LHCN-M2 (cell line): ENCODE results near the gene MSH5. TPM values are rescaled to one million over a fixed set of nuclear protein-coding genes. Genes with fewer than 3 reads are reported as not detected.
A peak's percentile ranks its signal among the peaks of the same experiment; 100 is the strongest.

Experiments
- DNase-seq: peaks from one replicate; pipeline ENCODE4 v3.0.0-alpha.2; 2012; ENCODE audit warnings: low read depth
- total RNA-seq: library from RNA; depleted of rRNA; stranded (reverse); fragments of >200 nt; gene quantifications from 2 replicates; pipeline ENCODE4 v1.2.3, GENCODE V29; 2014

MSH5 gene
- total RNA-seq, 1 experiment from 2014 or later, result 13.2 TPM

DNA sequence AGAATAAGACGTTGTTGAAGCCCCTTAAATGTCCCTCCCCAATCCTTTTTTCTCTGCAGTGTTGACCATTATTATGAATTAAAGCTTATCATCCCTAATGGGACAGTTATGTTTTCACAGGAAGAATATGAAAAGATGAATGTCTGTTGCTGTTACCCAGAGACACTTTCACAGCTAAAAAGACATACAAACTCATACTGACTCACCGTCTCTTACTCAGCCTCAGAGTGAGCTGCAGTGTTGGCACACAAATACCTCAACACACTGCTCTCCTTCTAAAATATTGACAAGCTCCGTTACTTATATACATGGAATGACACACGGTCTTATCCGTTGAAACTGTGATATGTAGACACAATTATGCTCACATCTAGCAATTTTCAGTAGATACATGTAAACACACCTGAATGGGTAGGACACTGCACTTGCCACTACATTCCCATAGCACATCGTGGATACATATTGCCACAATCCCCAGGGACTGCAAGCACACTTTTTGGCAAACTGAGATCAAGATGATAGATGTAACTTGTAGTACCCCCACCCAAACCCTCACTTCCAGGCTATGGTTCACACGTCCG, 13.0 kb downstream of the MSH5 start:
- peak; percentile 83 for DNase-seq

DNA sequence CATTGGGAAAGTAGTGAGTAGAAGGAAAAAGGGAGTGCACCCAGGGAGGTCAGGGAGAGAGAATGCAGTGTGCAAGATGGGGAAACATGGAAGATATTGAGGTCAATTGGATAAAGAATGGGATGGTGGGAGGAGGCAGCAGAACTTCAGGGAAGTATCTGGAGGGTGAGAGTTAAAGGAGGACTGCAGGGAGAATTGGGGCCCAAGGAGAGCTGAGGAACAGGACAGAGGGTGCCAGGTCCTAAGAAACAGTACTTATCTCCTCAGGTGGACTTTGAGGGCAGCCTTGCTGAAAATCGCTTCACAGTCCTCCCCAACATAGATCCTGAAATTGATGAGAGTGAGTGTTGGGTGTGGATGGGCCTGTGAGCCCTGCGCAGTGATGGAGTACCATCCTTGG, 18.5 kb downstream of the MSH5 start:
- DNase-seq, result no peak

GRCh38 chr6:31760790-31761189, 21.0 kb downstream of the MSH5 start:
- DNase-seq, result no peak

GRCh38 chr6:31761343-31761742, 21.5 kb downstream of the MSH5 start:
- no peak for DNase-seq

- DNase-seq, result no peak
Measured at GRCh38 chr6:31762356-31762755, 22.6 kb downstream of the MSH5 start, which contains the start of gene SAPCD1. TSS of gene SAPCD1 (plus strand) at chr6:31762656. CDS start at chr6:31763055, 399 bp downstream.

- no peak for DNase-seq
Measured at GRCh38 chr6:31762878-31763618, 23.2 kb downstream of the MSH5 start.

DNA sequence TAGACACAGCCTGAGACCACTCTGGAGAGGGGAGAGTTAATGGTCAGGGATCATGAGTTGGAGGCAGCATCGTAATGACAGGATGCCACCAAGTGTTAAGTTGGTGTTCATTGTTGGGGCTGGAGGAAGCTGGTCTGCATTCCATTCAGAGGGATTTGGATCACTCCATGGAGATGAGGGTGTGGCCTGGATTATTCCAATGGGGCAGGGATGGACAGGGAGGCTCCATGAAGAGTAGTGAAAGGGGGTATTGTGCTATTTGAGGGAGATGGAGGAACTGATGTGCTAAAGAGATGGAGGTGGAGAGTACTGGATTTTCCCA, 23.8 kb downstream of the MSH5 start:
- peak; percentile 78 for DNase-seq

- no peak for DNase-seq
Measured at GRCh38 chr6:31764198-31764597, 24.4 kb downstream of the MSH5 start.

GRCh38 chr6:31765559-31765909, 25.7 kb downstream of the MSH5 start:
- DNase-seq, result no peak

DNA sequence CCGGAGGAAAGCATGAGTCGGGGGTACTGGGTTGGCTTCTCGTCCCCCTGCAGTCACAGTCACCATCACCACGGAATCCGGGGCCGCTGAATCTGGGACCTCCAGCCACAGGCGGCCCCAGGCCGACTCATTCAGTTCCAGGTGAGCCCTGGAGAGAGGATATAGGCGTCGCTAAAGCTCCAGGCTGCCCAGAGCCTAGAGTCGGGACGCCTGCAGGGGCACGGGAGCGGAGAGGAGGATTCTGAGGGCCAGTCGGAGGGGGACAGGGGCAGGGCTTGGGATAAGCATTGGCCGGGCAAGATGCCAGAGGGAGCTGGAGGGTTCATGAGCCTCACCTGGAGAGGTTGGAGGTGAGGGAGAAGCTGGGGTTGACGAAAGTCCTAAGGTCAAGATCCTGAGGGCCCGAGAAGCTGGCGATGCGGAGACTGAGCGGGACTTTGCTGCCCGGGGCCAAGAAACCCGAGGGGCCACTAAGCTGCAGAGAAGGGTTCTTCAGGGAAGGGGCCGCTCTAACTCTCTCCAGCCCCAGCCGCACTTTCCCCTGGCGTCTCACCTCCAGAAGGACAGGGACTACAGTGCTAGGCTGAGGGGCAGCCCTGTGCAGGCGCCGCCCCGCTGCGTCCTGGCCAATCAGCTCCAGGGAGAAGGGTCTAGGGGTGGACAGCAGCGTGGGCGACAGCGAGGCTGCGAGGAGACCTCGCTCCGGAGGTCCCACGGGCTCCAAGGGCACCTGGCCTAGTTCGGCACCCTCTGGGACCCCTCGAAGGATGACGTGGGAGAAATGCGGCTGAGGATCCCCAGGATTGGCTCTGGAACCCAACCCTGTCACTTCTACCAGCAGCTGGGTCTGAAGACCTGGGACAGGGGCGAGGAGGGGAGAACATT, 26.3 kb downstream of the MSH5 start:
- no peak for DNase-seq

- no peak for DNase-seq
Measured at GRCh38 chr6:31767096-31767645, 27.4 kb downstream of the MSH5 start.

DNA sequence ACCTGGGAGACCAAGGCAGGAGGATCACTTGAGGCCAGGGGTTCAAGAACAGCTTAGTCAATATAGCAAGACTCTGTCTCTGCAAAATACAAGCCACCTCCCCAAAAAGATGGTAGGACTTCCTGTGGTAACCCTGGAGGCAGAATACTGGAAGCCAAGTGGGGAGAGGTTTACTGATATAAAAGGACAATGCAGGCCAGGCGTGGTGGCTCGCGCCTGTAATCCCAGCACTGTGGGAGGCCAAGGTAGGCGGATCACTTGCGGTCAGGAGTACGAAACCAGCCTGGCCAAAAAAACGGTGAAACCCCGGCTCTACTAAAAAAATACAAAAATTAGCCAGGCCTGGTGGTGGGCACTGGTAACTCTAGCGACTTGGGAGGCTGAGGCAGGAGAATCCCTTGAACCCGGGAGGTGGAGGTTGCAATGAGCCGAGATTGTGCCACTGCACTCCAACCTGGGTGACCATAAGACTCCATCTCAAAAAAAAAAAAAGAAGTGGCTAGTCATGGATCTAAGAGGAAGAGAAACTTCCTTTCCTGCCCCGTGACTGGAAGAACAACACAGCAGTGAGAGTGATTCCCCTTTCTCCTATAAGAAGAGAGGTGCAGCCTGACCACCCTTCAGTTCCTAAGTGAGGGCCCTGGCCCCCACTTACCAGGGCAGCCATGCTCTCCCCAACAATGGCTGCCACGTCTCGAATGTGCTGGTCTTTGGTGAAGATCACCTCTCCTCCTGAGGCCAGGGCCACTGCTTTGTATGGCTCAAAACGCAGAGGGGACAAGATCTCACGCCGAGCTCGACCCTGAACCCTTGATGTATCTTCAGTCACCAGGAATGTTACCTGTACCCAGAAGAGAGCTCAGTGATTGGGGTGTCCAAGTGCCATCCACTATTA, 28.8 kb downstream of the MSH5 start:
- DNase-seq, result no peak

DNA sequence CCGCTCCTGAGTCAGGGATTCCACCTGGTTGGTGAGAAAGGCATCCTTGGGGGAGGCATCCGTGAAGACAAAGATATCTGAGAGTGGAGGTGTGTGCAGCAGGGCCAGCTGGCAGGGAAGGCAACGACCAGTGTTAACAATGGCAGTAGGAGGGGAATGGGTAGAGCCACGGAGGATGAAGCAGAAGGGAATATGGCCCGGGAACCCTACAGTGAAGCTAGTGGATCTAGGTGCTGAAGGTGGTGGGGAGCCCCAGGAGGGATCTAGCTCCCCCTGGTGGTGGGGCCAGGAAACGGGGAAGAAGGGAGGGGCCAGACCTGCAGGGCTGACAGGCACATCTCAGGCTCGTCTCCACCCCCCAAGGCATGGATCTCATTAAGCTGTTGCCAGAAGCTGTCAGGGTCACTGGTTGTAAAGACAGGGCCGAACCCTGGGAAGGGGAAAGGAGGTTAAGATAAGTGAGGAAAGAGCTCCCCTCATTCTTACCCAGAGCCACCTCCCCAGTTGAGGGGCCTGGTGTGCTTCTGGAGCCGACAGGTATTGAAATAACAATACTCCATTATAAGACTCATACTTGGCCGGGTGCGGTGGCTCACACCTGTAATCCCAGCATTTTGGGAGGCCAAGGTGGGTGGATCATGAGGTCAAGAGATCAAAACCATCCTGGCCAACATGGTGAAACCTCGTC, 30.0 kb downstream of the MSH5 start:
- peak; percentile 43 for DNase-seq

GRCh38 chr6:31770860-31771259, 31.1 kb downstream of the MSH5 start:
- no peak for DNase-seq

GRCh38 chr6:31771992-31772358, 32.2 kb downstream of the MSH5 start:
- DNase-seq, result peak; percentile 34

DNA sequence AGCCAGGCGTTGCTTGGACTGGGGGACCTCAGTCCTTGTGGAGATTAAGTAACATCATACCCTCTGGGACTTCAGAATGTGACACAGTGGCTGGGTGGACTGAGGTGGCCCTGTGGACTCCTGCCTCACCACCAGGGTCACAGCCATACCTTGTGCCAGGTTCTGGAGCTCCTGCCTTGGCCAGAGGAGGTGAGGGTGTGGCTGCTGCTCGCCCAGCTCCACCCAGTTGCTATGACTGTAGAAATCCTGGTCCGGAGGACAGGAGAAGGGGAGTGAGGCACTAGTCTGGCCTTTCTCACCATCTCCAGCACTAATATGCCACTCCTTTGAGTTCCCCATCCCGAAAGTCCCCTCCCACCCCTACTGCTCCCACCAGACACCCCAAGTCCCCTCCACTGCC, 35.4 kb downstream of the MSH5 start:
- no peak for DNase-seq

GRCh38 chr6:31775633-31776484, 36.1 kb downstream of the MSH5 start:
- DNase-seq, result no peak

GRCh38 chr6:31776485-31776988, 36.7 kb downstream of the MSH5 start:
- no peak for DNase-seq

GRCh38 chr6:31776989-31777666, 37.3 kb downstream of the MSH5 start, which contains the start of gene VWA7:
TSS of gene VWA7 (minus strand) at chr6:31777328. CDS start at chr6:31776779, 549 bp downstream.
- peak; percentile 65 for DNase-seq
